ENCODE data around the gene DHRSX.

DNA sequence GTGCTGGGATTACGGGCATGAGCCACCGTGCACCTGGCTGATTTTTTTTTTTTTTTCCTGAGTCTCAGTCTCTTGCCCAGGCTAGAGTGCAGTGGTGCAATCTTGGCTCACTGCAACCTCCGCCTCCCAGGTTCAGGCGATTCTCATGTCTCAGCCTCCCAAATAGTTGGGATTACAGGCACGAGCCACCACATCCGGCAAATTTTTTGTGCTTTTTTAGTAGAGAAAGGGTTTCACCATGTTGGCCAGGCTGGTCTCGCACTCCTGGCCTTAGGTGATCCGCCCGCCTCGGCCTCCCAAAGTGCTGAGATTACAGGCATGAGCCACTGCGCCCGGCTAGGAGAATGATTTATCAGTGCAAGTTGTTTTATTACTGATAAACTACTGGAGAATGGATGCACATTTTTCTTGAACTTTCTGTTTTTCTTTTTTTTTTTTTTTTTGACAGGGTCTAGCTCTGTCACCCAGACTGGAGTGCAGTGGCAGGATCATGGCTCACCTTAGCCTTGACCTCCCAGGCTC is 39.7 kb upstream of the DHRSX start:
- TF ChIP-seq YY1 (IDR thresholded peaks at IDR 0.05; ENCODE audit: insufficient read depth, insufficient read length) (no peak), ZNF274 (IDR thresholded peaks at IDR 0.05; ENCODE audit: low read depth, low read length) (no peak)
